Neural cell (in vitro differentiated cells): ENCODE measurements around the gene FHIT.

ENCODE experiments used
- SMC3 ChIP-seq: fragments of 450-650 bp; conservative IDR thresholded peaks from 2 replicates; pipeline ENCODE4 v1.6.1; 2014; ENCODE audit warnings: antibody characterized with exemption, mild to moderate bottlenecking, moderate library complexity; ENCODE audit not compliant: poor library complexity
- TF ChIP-seq, protein P1 (sequence below): fragments of 450-650 bp; IDR thresholded peaks from 2 replicates; pipeline ENCODE4 v1.5.1; 2014; ENCODE audit warnings: antibody characterized with exemption, mild to moderate bottlenecking, moderate library complexity; ENCODE audit not compliant: poor library complexity, severe bottlenecking

DNA sequence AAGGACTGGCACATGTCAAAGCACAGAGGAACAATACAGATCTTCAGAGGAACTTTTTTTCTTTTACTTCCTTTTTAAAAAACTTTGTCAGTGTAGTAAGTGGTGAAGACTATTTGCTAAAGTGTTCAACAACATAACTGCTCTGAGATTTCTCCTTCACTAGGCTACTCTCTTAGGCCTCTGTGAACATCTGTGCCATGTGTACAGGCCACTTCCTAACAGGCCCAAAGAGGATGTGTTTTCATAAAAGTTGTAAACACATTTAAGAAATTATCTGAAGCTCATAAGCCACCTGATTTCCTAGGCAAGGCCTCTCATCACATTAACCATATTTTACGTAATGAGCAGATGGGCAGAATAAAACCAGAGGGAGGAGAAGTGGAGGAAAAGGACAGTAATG, 235.4 kb downstream of the FHIT start:
- TF ChIP-seq, protein P1, sequence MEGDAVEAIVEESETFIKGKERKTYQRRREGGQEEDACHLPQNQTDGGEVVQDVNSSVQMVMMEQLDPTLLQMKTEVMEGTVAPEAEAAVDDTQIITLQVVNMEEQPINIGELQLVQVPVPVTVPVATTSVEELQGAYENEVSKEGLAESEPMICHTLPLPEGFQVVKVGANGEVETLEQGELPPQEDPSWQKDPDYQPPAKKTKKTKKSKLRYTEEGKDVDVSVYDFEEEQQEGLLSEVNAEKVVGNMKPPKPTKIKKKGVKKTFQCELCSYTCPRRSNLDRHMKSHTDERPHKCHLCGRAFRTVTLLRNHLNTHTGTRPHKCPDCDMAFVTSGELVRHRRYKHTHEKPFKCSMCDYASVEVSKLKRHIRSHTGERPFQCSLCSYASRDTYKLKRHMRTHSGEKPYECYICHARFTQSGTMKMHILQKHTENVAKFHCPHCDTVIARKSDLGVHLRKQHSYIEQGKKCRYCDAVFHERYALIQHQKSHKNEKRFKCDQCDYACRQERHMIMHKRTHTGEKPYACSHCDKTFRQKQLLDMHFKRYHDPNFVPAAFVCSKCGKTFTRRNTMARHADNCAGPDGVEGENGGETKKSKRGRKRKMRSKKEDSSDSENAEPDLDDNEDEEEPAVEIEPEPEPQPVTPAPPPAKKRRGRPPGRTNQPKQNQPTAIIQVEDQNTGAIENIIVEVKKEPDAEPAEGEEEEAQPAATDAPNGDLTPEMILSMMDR = no peak
- no peak for TF ChIP-seq SMC3
